SK-N-MC (cell line): Measurements from ENCODE around the gene OSCP1.

ENCODE experiments used
- EZH2 ChIP-seq: fragments of 200-600 bp; sonication (generic); IDR thresholded peaks from one replicate; pipeline ENCODE4 v1.6.1; 2017; ENCODE audit warnings: antibody characterized with exemption
- POLR2AphosphoS5 ChIP-seq: IDR thresholded peaks from 2 replicates; pipeline ENCODE4 v1.6.1; 2012; ENCODE audit warnings: mild to moderate bottlenecking, low read depth, low read length, borderline replicate concordance

- TF ChIP-seq POLR2AphosphoS5 (no peak), EZH2 (no peak)
Observed at GRCh38 chr1:36448530-36449056, 1.7 kb downstream of the OSCP1 start.
